Activated CD4-positive, alpha-beta memory T cell treated with anti-CD3 and anti-CD28 coated beads, Interleukin-2, amount 10 ng/mL, durations not matched to agents 7 days and 5 days (primary cell): ENCODE results near the gene KLHL35. TPM values are rescaled to one million over a fixed set of nuclear protein-coding genes. Genes with fewer than 3 reads are reported as not detected.

Experiments
- CTCF ChIA-PET: fragments of 350-600 bp; sonication (Branson Sonifier 250); formaldehyde crosslinking; loops from one replicate; lab custom pipeline; 2021; ENCODE audit warnings: antibody characterized with exemption, inconsistent platforms; lab: Charles Lee
- POLR2A ChIA-PET: fragments of 350-600 bp; sonication (Branson Sonifier 250); formaldehyde crosslinking; loops from one replicate; lab custom pipeline; 2021; ENCODE audit warnings: antibody characterized with exemption; lab: Charles Lee
- DNase-seq: peaks from one replicate; pipeline ENCODE4 v3.0.0-alpha.2; 2020
- H3K27ac Mint-ChIP-seq: one replicate; pipeline ENCODE4 v1.8.0; 2021; ENCODE audit warnings: mild to moderate bottlenecking, mixed read lengths
- H3K27me3 Mint-ChIP-seq: one replicate; pipeline ENCODE4 v1.8.0; 2021; ENCODE audit warnings: mixed read lengths
- H3K36me3 Mint-ChIP-seq: one replicate; pipeline ENCODE4 v1.8.0; 2021; ENCODE audit warnings: low read depth, mixed read lengths
- H3K4me1 Mint-ChIP-seq: one replicate; pipeline ENCODE4 v1.8.0; 2021; ENCODE audit warnings: mixed read lengths
- H3K4me3 Mint-ChIP-seq: one replicate; pipeline ENCODE4 v1.8.0; 2021; ENCODE audit warnings: mild to moderate bottlenecking, mixed read lengths
- H3K9me3 Mint-ChIP-seq: one replicate; pipeline ENCODE4 v1.8.0; 2021; ENCODE audit warnings: mixed read lengths
- total RNA-seq, 2 experiments: library from RNA; stranded (reverse); gene quantifications; one replicate each; pipeline ENCODE4 v1.2.3, GENCODE V29; 2021

Gene KLHL35
- total RNA-seq, 2 experiments from 2014 or later, result 0.60 to 1.0 TPM

DNA sequence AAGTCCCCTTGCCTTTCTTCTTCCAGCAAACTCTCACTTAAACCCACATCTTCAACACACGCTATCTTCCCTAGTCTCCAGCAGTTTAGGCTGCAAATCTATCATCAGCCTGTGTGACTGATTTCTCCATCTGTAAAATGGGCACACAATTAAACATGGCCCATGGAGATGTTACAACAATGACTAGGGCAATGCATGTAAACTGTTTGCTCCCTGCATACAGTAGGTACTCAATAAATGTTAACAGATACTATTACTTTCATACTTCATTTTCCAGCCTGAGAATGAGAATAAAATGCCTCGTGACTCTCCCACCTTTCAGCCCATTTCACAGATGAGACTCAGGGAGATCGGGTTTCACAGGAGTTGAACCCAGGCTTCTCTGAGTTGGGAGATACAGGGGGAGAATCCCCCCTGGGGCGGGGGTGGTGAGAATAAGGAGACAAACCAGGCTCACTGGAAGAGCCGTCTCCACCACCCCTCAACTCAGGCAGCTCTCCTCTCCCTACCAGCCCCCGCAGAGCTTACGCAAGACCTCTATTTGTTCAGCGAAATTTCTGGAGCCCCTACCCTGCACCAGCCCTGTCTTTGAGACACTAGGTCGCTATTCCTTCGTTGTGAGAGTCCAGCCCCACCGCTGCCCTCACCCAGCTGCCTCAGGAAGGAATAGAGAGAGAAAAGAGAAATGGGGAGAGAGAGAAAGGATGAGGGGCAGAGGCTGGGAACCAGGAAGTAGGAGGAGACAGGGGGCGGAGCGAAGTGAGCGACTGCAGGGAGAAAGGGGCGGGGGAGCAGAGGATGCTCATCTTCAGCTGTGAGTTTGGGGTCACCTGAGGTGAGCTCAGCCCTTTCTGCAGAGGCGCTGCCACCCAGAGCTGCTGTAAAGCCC, 42.1 kb upstream of the KLHL35 start:
- POLR2A ChIA-PET, result interaction anchor here (0.8 to 1.7 kb wide), 2 partner anchors 43 to 49 kb away, joined by 4 to 8 read pairs; no protein-coding TSS in a partner anchor
- Mint-ChIP-seq H3K27me3 (no peaks in the 10 kb centered on the region), H3K4me3 (peak overlapping the region; percentile 11), H3K4me1 (peaks cover 23% of the 10 kb centered on the region), H3K27ac (peak overlapping the region; percentile 75), H3K9me3 (no peaks in the 10 kb centered on the region), H3K36me3 (peaks cover 12% of the 10 kb centered on the region)
- CTCF ChIA-PET, result interaction anchor here (1.2 to 1.9 kb wide), 4 partner anchors 10 to 56 kb away, joined by 4 to 7 read pairs (median 6); partner anchors contain the start of gene GDPD5
- DNase-seq, result peak; percentile 84

DNA sequence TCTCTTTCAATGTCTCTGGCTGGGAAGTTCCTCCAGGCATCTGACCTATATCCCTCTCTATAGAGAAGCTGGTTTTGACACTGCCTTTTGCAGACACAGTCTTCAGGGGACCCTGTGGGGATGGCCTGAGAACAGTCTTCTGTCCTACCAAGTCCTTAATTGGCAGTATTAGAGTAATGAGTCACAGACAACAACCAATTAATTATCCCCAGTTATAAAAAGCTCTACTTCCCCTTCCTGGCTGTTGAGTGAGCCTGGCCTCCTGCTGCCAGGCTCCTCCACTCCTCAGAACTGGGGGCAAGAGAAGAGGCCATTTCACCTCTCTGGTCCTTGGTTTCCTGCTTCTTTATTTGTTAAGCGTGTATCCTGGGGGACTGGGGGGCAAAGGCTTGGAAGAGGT, 41.2 kb upstream of the KLHL35 start:
- POLR2A ChIA-PET, result interaction anchor here (0.7 kb wide), 1 partner anchor 51 kb away, joined by 3 read pairs; the partner anchor contains the start of gene GDPD5
- Mint-ChIP-seq H3K9me3 (no peaks in the 10 kb centered on the region), H3K36me3 (peaks cover 15% of the 10 kb centered on the region), H3K4me3 (no peak overlapping the region), H3K27ac (peak overlapping the region; percentile 29), H3K4me1 (peaks cover 23% of the 10 kb centered on the region), H3K27me3 (no peaks in the 10 kb centered on the region)
- CTCF ChIA-PET, result no interaction called here
- no peak for DNase-seq

DNA sequence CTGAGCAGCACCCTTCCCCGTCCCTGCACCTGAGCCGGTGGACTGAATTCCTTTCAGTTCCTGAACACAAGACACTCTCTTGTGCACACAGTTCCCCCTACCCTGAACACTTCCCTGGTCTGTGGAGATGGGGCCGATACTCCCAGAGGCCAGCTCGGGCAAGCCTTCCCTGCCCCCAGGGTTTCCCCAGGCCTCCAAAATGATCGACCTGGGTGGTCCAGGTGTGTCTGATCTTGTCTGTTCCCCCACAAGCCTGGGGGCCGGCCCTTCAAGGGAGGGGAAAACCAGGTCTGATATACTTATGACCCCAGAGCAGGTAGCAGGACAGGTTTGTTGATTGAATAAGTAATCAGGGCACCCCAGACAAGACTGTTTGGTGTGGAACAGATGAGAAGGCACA, 40.7 kb upstream of the KLHL35 start:
- H3K27ac Mint-ChIP-seq, result no peak overlapping the region
- POLR2A ChIA-PET, result interaction anchor here (0.7 kb wide), 1 partner anchor 52 kb away, joined by 3 read pairs; the partner anchor contains the start of gene GDPD5
- H3K4me1 Mint-ChIP-seq, result peaks cover 23% of the 10 kb centered on the region
- peaks cover 15% of the 10 kb centered on the region for H3K36me3 Mint-ChIP-seq
- no peak for DNase-seq
- no peaks in the 10 kb centered on the region for H3K27me3 Mint-ChIP-seq
- H3K4me3 Mint-ChIP-seq, result no peak overlapping the region
- H3K9me3 Mint-ChIP-seq, result no peaks in the 10 kb centered on the region
- CTCF ChIA-PET, result no interaction called here

DNA sequence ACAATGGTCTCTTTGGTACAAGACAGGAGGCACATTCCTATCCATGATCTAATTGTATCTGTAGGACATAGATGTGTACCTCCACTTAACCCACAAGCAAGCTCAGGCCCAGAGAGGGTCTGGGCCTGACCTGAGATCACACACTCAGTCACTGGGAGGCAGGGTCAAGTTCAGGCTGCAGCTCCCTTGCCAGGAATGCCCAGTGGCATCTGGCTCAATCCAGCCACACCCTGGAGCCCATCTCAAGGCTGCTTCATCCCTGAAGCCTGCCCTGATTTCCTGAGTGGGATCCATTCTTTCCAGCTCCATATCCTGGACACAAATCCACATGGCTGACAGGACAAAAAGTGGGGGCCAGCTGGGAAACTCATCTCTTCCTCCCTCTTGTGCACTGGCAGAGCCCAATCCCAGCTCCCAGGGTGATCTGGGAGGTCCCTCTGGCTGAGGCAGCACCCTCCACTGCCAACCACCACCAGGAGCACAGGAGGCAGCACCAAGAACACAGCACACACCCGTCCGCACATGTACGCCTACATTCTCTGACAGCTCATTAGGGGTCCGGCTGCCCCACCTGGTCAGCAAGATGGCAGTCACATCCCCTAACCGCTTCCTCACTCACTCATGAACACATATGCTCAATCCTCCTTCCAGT, 39.2 kb upstream of the KLHL35 start:
- no peak for DNase-seq
- Mint-ChIP-seq H3K27me3 (no peaks in the 10 kb centered on the region), H3K27ac (no peak overlapping the region), H3K4me1 (peaks cover 19% of the 10 kb centered on the region), H3K36me3 (peaks cover 15% of the 10 kb centered on the region), H3K4me3 (no peak overlapping the region), H3K9me3 (no peaks in the 10 kb centered on the region)
- ChIA-PET CTCF (interaction anchor here (1.3 kb wide), 1 partner anchor 27 kb away, joined by 4 read pairs; no protein-coding TSS in a partner anchor), POLR2A (no interaction called here)

DNA sequence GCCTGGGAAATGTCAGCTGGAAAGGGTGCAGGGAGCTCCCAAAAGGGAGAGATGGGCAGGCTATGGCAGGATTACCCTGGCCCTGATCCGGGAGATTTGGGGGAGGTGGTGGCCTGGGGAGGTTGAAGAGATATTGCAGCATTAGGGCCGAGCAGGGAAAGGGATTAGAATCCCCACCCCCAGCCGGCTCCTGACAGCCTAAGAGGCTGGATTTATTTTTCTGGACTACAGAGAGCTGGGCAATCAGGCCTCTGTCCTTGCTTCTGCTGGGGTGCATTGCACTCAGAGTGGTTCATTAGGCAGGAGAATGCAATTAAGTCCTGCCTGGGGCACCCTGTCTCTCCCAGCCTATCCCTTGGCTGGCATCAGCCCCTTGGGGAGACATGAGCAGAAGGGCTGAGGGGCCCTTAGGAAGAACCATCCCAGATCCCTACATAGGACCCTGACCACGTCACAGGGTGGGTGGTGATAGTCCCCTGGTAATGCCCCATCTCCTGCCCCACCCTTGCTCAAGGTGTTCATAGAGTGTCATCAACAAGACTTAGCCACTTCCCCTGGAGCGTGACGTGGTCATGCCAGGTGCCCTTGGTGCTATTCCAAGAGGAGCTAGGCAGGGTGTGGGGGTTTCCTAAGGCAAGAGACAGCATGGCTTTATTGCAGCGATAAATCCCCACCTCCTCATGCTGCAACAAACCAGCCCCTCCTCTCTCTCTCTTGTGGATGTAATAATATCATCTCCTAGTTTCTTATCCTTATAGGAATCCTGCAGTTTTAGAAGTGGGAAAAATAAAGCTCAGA, 38.4 kb upstream of the KLHL35 start:
- H3K4me3 Mint-ChIP-seq, result no peak overlapping the region
- ChIA-PET CTCF (interaction anchor here (1.3 kb wide), 1 partner anchor 27 kb away, joined by 4 read pairs; no protein-coding TSS in a partner anchor), POLR2A (no interaction called here)
- no peaks in the 10 kb centered on the region for H3K27me3 Mint-ChIP-seq
- no peaks in the 10 kb centered on the region for H3K9me3 Mint-ChIP-seq
- peaks cover 18% of the 10 kb centered on the region for H3K4me1 Mint-ChIP-seq
- DNase-seq, result no peak
- peaks cover 13% of the 10 kb centered on the region for H3K36me3 Mint-ChIP-seq
- no peak overlapping the region for H3K27ac Mint-ChIP-seq

DNA sequence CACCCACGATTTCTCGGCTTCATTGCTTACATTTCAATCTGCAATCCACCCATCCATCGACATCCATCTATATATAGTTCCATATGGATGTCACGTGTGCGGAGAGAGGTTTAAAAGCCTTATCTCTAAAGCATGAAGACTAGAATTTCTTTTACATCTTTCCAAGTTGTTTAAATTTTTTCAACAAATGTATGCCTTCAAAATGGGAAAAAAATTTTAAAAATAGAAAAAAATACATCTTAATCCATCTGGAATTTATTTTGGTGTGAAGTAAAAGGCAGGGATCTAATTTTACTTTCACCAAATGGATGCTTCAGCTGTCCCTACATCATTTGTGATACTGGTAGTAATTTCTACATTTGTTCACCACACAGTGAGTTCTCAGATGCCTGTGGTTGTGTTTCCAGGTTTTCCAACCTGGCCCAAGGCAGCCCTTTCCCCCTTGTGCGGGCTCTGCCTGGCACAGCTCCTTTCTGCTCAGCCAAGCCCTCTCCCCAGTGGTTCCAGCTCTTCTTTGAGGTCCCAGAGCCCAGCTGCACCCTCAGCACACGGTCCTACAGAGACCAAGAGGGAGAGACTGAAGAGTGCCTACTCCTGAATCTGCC, 37.6 kb upstream of the KLHL35 start:
- no peaks in the 10 kb centered on the region for H3K9me3 Mint-ChIP-seq
- H3K4me1 Mint-ChIP-seq, result peaks cover 10% of the 10 kb centered on the region
- no peak for DNase-seq
- peaks cover 13% of the 10 kb centered on the region for H3K36me3 Mint-ChIP-seq
- H3K27me3 Mint-ChIP-seq, result no peaks in the 10 kb centered on the region
- ChIA-PET POLR2A (no interaction called here), CTCF (no interaction called here)
- H3K4me3 Mint-ChIP-seq, result no peak overlapping the region
- no peak overlapping the region for H3K27ac Mint-ChIP-seq

DNA sequence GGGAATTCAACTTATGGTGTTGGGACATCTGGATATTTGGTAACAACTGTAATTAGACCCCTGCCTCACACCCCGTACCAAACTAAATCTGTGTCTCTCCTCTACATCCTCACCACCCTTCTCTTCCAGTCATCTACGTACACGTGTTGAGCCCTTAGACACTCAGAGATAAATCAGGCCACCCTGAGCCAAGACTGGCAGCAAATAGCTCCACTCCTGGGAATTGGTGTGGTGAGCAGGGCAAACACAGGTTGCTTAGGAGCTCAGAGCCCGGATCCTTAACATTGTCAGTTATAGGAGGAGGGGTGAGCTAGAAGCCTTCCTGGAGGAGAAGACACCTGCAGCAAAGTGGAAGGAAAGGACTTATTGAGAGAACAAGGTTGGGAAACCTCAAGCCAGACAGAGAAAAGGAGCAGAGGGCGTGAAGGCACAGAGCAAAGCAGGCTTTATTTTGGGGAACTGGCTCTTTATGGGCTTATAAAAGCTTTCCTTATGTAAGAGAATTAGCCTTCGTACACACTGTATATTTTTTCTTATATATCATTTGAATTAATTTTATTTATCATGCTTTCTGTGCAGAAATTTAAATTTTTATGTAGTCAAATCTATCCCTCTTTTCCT, 36.9 kb upstream of the KLHL35 start:
- Mint-ChIP-seq H3K4me1 (peaks cover 3% of the 10 kb centered on the region), H3K27ac (no peak overlapping the region), H3K9me3 (no peaks in the 10 kb centered on the region), H3K27me3 (no peaks in the 10 kb centered on the region), H3K36me3 (peaks cover 13% of the 10 kb centered on the region), H3K4me3 (no peak overlapping the region)
- POLR2A ChIA-PET, result no interaction called here
- DNase-seq, result no peak
- CTCF ChIA-PET, result no interaction called here

DNA sequence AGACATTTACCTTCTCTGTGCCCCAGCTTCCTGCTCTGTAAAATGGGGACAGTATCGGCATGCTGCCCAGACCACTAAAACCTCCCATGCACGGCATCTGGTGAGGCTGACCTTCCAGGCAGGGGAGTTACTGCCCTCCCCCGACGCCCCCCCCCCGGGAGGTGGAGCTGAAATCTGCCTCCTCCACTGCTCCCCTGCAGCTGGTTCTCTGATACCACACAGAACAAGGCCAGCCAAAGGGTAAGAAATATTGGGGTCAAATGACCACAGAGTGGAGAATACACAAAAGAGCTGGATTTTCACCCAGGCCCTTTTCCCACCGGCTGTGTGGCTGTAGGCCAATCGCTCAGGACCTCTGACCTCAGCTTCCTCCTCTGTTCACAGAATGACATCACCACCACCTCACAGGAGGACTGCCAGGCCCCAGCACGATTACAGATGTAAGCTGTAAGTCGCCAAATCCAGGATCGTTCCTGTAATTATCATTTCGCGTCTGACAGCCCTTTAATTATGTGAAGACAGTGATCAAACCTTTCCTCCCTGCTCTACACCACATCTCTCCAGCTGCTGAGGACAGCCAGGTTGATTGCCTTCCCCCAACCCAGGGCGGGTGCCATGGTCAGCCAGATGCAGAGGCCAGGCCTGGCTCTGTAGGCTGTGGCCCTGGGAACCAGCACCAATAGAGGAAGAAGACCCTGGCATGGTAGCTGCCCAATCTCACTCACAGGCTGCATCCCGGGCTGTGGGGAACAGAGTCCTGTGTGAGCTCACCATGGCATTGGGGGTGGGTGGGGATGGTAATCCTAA, 35.7 kb upstream of the KLHL35 start:
- H3K36me3 Mint-ChIP-seq, result peaks cover 9% of the 10 kb centered on the region
- ChIA-PET POLR2A (no interaction called here), CTCF (interaction anchor here (0.6 to 1.3 kb wide), 2 partner anchors 17 to 862 kb away, joined by 3 read pairs; no protein-coding TSS in a partner anchor)
- no peak overlapping the region for H3K4me3 Mint-ChIP-seq
- H3K27me3 Mint-ChIP-seq, result no peaks in the 10 kb centered on the region
- no peaks in the 10 kb centered on the region for H3K9me3 Mint-ChIP-seq
- no peaks in the 10 kb centered on the region for H3K4me1 Mint-ChIP-seq
- no peak overlapping the region for H3K27ac Mint-ChIP-seq
- DNase-seq, result no peak

DNA sequence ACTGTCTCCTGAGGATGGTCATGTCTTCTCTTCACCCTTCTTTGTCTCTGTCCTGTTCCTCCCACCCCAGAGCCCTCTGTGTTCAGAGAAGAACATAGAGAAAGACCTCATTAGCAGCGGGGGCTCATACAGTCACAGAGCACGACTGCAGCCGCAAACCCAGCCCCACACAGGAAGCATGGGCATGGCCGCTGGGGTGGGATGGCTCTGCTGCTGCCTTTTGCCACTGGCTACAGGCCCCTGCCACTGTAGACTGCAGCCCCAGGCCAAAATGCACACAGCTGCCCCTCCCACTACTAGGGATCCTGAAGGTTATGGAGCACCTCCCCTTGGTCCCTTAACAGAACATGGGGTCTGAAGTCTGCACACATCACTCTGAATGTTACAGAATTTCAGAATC, 34.9 kb upstream of the KLHL35 start:
- H3K36me3 Mint-ChIP-seq, result peaks cover 9% of the 10 kb centered on the region
- ChIA-PET POLR2A (no interaction called here), CTCF (interaction anchor here (1.3 kb wide), 1 partner anchor 17 kb away, joined by 3 read pairs; no protein-coding TSS in a partner anchor)
- H3K27ac Mint-ChIP-seq, result no peak overlapping the region
- no peaks in the 10 kb centered on the region for H3K27me3 Mint-ChIP-seq
- H3K4me1 Mint-ChIP-seq, result no peaks in the 10 kb centered on the region
- no peaks in the 10 kb centered on the region for H3K9me3 Mint-ChIP-seq
- no peak overlapping the region for H3K4me3 Mint-ChIP-seq
- DNase-seq, result no peak

DNA sequence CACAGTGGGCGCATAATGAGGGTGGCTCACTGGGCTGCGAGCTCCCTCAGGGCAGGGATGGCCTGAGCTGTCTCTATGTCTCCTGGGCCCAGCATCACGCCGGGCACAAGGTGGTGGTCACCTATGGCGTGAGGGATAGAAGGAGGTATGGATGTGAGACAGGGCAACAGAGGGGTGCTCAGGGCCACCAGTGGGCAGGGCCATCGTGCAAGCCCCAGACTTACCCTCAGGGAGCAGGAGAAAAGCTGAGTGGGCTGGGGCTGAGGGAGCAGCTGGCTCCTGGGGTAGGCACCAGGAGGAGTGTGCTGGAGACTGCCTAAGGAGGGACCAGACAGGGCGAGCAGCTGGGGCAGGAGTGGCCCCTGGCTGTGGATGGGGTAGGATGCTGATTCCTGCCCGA, 34.3 kb upstream of the KLHL35 start:
- Mint-ChIP-seq H3K36me3 (peaks cover 3% of the 10 kb centered on the region), H3K4me3 (no peak overlapping the region), H3K27me3 (no peaks in the 10 kb centered on the region), H3K27ac (no peak overlapping the region), H3K9me3 (no peaks in the 10 kb centered on the region), H3K4me1 (no peaks in the 10 kb centered on the region)
- CTCF ChIA-PET, result interaction anchor here (1.1 kb wide), 1 partner anchor 14 kb away, joined by 3 read pairs; no protein-coding TSS in a partner anchor
- DNase-seq, result no peak
- POLR2A ChIA-PET, result no interaction called here

DNA sequence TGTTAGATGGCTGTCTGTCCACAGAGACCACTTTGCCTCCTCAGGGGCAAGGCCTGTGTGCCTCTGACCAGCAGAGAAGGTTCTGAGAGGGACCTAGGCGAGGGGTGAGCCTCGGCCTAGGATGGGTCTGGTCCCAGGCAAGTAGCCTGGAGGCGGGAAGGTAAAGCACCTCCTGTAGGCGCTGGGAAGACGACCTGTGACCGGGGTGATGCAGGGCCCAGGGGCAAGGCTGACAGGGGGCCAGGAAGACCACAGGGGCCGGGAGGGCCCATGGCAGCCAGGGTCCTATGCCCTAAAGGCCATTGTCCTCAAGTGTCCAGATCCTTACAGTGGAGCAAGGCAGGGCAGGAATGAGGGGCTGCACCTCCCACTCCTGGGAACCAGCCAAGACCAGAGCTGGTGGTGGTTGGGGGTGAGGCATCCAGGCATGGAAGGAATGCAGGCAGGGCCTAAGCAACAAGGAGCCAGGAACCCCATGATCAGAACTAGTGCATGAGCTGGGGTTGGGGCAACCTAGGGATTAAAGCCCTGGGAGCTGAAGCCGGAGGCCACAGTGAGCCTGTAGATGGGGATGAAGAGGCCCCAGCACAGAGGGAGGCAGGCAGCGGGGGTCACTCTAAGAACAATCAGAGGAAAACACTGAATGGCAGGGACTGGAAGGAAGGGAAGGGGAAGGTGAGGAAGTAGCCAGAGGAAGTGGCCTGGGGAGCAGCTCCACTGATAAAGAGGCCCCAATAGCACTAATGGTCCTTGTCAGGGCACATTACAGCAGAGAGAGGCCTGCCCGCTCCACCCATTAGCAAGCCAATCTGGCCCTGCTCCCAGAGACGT, 32.9 kb upstream of the KLHL35 start:
- peaks cover 3% of the 10 kb centered on the region for H3K36me3 Mint-ChIP-seq
- H3K27me3 Mint-ChIP-seq, result no peaks in the 10 kb centered on the region
- ChIA-PET POLR2A (no interaction called here), CTCF (interaction anchor here (1.1 kb wide), 1 partner anchor 13 kb away, joined by 3 read pairs; no protein-coding TSS in a partner anchor)
- no peak for DNase-seq
- H3K9me3 Mint-ChIP-seq, result no peaks in the 10 kb centered on the region
- H3K27ac Mint-ChIP-seq, result no peak overlapping the region
- no peak overlapping the region for H3K4me3 Mint-ChIP-seq
- H3K4me1 Mint-ChIP-seq, result no peaks in the 10 kb centered on the region
